ENCODE data around the gene RBM19.
"Not testable (repeated sequence)": the region's sequence is repeated elsewhere in the genome, so short reads cannot be mapped to it uniquely, and the experiment has no call there.

The RBM19 gene, protein sequence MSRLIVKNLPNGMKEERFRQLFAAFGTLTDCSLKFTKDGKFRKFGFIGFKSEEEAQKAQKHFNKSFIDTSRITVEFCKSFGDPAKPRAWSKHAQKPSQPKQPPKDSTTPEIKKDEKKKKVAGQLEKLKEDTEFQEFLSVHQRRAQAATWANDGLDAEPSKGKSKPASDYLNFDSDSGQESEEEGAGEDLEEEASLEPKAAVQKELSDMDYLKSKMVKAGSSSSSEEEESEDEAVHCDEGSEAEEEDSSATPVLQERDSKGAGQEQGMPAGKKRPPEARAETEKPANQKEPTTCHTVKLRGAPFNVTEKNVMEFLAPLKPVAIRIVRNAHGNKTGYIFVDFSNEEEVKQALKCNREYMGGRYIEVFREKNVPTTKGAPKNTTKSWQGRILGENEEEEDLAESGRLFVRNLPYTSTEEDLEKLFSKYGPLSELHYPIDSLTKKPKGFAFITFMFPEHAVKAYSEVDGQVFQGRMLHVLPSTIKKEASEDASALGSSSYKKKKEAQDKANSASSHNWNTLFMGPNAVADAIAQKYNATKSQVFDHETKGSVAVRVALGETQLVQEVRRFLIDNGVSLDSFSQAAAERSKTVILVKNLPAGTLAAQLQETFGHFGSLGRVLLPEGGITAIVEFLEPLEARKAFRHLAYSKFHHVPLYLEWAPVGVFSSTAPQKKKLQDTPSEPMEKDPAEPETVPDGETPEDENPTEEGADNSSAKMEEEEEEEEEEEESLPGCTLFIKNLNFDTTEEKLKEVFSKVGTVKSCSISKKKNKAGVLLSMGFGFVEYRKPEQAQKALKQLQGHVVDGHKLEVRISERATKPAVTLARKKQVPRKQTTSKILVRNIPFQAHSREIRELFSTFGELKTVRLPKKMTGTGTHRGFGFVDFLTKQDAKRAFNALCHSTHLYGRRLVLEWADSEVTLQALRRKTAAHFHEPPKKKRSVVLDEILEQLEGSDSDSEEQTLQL

DNA sequence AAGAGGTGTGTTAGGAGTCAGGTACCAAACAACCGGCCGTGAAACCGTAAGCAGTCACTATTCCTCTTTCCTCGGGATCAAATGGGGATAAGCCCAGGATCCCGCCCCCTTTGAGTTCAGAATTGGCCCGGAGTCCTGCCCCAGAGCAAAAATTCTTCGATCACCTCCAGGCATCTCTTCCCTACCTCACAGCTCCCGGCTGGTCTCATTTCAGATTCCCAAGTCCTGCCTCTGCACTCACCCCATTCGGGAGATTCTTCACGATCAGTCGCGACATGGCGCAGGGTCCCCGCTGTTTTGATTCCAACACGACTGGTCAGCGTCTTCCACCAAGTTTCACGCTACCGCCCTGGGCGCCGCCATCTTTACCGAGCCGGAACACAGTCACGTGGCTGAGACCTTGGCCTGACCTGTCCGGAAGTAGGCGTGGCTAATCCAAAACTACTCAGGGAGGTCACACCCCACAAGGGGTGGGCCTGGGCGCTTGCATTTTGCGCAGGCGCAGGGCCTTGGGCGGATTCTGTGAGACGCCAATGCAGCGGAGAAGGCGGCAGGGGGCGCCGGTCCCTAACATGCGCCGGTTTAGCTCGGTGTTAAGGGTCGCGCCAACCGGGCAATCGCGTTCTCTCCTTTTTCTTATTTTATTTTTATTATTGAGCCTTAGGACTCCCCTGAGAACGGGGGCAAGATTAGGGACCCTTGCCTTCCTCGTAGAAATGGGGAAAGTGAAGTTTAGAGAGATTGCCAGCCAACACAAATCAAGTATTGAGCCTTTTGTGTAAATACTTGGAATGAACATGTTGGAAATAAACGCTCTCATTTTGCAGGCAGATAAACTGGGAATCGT lies at the start of gene RBM19:
RBM19 (minus strand) TSS at position 375 of the 847 bp plus-strand sequence; CDS start at position 277, 98 bp downstream.
- DNase-seq = peak; percentile 97

DNA sequence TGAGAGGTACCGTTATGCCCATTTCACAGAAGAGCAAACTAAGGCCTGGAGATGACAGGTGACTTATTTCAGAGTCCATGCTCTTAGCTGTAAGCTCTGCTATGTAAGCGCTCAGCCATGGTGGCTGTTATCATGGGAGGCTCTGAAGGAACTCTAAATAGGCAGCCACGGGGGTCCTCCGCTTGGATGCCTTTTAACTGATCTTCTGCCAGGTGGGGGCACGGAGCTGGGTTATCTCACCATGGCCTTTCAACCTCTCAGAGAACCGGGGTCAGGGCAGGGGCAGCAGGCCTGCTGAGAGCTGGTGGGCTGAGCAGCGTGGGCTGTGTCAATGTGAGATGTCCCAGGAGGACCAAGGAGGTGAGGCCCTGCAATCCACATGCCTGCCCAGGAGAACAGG lies 49.7 kb upstream of the RBM19 start:
- no peak for DNase-seq

DNA sequence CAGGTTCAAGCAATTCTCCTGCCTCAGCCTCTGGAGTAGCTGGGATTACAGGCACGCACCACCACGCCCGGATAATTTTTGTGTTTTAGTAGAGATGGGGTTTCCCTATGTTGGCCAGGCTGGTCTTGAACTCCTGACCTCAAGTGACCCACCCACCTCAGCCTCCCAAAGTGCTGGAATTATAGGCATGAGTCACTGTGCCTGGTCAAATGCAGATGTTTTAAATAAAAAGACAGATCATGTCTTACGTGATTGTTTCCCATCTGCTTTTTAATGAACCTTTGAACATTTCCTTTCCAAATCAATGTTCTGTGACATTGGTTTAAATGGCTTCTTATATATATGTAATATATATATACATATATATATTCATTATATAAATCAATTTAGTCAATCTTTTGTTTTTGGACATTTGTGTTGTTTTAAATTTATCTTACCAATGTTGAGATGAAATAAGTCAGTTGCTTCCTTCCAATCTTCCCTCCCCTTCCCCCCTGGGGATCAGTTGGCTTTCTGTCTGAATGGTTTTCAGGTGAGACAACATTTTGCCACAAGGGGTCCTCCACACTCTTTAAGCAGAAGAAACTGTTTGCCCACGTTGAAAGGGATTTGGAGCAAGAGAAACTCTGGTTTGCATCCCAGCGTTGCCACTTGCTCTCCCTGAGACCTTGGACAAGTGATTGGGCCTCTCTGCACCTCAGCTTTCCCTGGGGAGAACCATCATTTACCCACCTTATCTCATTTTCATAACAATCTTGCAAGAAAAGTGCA lies 47.6 kb upstream of the RBM19 start:
- peak; percentile 48 for DNase-seq

DNA sequence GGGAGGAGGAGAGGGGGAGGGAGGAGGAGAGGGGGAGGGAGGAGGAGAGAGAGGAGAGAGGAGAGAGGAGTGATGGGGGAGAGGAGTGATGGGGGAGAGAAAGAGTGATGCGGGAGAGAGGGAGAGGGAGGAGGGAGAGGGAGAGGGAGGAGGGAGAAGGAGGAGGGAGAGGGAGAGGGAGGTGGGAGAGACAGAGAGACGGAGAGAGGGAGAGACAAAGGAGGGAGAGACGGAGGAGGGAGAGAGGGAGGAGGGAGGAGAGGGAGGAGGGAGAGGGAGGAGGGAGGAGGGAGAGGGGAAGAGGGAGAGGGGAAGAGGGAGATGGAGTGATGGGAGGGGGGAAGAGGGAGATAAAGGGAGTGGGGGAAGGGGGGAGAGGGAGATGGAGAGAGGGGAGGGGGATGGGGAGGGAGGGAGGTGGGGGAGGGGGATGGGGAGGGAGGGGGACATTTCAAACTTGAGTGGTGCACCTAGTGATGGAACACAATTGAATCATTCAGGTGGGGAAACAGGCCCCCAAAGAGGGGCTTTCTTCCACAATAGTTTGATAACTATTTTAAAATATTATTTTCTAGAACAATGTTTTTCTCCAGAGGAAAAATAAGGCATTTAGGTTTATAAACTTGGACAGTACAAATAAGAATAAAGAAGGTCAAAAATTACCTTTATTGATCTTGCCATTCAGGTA lies 46.8 kb upstream of the RBM19 start:
- DNase-seq = no peak

DNA sequence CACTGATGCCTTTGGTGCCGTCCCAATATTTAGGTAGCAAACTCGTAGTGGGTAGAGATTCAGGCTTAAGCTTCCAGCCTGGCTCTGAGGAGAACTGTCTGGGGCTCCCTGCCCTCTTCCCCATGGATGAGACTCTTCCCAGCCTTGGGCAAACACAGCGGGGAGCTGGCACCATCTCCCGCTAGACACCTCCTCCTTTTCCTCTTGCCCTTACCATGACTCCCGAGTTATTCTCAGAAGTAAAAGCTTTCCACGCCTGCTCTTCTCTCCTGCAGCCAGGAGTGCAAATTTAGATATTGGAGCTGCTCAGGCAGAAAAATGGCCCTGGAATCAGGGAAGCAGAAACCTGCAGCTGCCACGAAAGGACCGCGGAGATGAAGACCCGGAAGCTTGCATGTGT lies 45.6 kb upstream of the RBM19 start:
- no peak for DNase-seq

DNA sequence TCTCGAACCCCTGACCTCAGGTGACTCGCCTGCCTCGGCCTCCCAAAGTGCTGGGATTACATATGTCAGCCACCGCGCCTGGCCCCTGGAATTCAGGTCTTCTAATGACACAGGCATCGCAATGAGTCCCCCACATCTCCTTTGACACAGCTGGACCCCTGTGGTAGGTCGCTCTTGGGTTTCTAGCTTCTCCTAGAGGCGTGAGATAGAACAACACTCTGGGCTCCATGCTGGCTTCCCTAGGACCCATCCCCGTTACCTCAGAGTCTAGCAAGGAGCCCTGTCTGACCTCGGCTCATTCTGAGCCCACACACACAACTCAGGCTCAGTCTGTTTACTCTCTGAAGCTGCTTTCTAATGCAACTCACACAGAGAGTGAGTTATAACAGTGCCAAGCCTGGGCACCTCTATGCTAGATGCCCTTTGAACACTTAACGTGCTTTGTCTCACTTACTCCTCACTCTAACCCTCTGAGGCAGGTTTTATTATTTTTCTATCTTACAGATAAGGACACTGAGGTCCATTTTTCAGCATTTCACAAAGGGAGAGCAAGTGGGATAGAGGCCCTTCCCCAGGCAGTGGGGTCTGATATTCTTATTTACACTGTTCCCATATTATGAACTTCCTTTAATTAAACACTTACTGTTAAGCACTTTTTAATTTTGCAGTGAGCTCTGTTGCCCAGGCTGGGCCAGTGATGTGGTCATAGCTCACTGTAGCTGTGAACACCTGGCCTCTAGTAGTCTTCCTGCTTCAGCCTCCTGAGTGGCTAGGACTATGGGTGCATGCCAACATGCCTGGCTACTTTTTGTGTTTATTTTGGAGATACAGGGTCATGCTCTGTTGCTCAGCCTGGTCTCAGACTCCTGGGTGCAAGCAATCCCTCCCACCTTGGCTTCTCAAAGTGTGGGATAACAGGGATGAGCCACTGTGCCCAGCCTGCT lies 40.6 kb upstream of the RBM19 start:
- no peak for DNase-seq

DNA sequence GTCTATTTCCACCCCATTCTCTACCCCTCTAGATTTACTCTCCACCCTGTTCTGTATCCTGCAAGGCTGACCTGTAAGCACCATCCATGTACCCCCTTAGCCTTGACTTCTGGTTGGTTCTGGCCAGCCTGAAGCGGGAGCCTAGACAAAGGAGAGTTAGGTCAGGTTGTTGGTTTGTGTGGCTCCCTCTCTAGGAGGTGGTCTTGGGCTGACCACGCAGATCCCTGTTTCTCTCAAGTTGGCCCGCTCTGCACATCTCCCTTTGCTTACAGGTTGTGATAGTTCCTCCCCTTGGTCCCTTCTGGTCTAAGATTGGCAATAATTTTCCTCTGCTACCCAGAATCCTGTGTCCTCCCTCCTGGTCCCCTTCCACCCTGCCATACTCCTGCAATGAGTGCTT lies 38.3 kb upstream of the RBM19 start:
- DNase-seq = no peak

DNA sequence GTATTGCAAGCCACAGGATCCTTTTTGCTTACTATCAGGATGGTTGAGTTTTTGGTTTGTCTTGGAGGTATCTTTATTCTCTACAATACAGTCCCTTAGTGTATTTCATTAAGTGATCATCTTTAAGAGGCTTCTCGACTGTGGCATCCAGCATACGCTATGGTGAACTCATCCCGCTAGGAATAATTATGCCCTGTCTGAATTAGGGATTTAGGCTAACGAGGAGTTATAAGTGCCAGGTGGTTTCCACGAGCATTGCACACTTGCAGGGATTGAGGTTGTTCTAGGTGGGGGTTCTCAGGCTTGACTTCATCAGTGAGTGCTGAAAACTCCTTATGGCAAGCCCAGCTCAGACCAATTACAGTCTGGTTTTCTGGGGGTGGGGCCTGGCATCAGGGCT lies 37.2 kb upstream of the RBM19 start:
- no peak for DNase-seq

DNA sequence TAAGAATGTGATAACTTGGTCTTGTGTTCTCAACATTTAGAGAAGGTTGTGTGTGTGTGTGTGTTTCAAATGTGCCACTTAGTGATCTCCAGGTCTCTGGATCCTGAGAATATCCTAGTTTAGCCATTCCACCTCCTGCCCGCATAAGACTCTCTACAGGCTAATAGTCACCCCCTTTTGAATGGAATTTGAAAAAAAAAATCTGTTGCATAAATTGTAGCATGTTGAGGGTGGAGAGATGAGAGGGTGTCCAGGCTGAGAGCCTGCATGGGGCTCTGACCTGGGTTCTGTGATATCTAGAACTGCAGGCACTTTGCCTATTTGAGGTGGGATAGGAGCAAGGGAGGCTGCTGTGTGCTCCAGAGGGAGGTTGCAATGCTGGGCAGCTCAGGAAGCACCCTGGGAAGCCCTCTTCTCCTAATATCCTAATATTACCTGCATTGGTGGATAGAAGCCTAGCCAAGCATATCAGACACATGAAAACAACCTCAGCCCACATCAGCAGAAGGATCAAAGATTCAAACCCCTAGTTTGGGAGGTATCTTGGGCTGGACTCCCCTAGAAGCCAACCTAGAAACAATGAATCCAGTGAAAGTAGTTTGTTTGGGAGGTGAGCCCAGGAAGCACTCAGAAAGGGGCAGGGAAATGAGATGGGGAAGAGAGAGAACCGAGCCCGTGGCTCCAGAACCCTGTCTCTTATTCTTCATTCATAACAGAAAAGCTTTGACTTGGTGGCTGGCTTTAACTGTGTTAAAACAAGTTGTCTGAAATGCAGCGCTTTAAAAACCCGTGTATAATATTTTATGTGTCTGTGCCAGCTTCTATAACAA lies 35.6 kb upstream of the RBM19 start:
- DNase-seq = no peak

DNA sequence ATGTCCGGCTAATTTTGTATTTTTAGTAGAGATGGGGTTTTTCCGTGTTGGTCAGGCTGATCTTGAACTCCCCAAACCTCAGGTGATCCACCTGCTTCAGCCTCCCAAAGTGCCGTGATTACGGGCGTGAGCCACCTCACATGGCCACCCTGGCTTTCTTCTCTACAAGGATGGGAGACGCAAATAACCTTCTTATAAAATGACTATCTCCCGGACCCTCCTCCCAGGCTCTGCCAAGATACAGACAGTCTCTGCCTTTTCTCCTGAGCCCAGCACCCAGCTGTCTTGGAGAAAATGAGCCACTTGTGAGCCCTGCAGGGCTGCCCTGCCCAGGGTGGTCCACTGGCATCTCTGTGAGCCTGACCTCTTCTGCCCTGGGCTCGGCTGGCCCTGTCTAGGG lies 34.7 kb upstream of the RBM19 start:
- DNase-seq = no peak

DNA sequence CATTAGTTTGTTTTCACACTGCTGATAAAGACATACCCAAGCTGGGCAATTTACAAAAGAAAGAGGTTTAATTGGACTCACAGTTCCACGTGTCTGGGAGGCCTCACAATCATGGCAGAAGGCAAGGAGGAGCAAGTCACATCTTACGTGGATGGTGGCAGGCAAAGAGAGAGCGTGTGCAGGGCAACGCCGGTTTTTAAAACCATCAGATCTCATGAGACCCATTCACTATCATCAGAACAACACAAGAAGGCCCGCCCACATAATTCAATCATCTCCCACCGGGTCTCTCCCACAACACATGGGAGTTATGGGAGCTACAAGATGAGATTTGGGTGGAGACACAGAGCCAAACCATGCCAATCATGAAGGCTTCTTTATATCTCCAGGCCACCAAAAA lies 34.1 kb upstream of the RBM19 start:
- not testable (repeated sequence) for DNase-seq

DNA sequence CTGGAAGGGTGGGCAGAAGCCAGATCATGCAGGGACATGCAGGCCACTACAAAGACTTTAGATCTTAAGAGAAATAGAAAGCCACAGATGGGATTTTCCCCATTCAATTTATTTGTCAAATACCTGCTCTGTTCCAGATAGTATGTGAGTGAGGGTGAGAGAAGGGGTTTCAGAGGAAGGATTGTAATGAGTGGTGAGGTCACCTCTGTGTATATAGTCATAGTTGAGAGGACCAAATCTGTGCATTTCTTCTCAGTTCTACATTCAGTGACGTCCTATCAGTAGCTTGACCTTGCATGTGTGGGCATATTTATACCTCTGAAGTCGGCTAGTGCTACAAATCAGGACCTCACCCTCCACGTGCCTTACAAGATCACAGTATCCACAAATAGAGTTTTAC lies 31.2 kb upstream of the RBM19 start:
- DNase-seq = no peak

DNA sequence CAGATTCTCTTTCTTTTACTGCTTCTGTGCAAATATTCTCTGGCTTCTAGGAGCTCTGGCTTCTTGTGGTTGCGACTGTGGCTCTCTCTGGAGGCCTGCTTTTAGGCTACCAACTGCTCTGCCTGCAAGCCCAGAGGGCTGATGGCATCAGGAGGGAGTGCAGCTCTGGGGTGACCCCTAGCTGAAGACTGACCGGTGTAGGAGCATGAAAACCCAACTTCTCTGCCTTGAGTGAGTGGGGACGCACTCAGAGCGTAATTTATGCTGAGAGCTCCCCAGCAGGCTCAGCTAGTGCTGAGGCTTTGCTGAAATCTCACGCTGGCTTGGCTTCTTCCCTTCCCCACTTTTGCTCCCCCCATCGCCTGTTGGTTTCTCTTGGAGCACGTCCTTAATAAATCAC lies 29.9 kb upstream of the RBM19 start:
- DNase-seq = no peak

DNA sequence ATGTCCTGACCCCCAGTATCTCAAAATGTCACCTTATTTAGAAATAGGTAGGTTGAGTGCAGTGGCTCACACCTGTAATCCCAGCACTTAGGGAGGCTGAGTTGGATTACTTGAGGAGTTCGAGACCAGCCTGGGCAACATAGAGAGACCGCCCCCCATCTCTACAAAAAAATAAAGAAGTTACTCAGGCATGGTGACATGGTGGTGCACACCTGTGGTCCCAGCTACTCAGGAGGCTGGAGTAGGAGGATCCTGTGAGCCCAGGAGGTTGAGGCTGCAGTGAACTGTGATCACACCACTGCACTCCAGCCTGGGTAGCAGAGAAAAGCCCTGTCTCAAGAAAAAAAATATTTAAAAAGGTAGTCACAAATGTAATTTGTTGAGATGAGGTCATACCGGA lies 27.9 kb upstream of the RBM19 start:
- DNase-seq = no peak

DNA sequence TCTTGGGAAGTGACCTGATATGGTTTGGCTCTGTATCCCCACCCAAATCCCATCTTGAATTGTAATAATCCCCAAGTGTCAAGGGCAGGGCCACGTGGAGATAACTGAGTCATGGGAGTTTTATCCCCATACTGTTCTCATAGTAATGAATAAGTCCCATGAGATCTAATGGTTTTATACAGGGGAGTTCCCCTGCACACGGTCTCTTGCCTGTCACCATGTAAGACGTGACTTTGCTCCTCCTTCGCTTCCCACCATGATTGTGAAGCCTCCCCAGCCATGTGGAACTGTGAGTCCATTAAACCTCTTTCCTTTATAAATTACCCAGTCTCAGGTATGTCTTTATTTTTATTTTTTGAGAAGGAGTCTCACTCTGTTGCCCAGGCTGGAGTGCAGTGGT lies 26.6 kb upstream of the RBM19 start:
- DNase-seq = not testable (repeated sequence)

DNA sequence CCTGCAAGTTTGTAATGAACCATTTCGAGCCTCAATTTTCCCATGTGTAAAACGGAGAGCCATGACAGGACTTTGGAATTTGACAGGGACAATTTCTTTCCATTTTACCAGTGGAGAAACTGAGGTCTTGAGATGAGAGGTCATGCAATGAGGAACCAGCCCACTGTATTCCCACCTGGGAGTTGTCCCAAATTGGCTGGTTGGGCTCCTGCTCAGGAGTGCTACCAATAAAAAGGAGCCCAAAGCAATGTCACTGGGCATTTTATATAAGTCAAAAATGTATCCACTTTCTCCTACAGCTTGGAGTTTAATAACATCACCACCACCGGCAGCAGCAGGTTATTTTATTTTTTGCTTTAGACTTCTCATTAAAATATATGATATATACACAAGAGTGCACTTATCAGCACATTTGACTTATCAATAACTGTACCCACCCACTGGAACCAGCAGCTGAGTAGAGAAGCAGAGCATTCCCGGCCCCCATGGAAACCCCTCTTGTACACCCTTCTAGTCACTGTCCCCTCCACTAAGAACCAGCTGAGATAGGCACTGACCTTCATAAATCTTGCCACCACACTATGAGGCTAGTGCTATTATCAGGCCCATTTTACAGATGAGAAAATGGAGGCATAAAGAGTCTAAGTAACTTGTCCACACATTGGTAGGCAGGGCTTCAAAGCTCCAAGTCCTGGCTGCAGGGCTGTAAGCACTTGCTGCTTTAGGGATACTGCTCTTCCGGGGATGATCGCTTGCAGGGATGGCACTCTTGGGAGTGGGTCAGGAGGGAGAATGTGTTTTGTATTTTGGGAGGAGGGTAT lies 25.3 kb upstream of the RBM19 start:
- no peak for DNase-seq

DNA sequence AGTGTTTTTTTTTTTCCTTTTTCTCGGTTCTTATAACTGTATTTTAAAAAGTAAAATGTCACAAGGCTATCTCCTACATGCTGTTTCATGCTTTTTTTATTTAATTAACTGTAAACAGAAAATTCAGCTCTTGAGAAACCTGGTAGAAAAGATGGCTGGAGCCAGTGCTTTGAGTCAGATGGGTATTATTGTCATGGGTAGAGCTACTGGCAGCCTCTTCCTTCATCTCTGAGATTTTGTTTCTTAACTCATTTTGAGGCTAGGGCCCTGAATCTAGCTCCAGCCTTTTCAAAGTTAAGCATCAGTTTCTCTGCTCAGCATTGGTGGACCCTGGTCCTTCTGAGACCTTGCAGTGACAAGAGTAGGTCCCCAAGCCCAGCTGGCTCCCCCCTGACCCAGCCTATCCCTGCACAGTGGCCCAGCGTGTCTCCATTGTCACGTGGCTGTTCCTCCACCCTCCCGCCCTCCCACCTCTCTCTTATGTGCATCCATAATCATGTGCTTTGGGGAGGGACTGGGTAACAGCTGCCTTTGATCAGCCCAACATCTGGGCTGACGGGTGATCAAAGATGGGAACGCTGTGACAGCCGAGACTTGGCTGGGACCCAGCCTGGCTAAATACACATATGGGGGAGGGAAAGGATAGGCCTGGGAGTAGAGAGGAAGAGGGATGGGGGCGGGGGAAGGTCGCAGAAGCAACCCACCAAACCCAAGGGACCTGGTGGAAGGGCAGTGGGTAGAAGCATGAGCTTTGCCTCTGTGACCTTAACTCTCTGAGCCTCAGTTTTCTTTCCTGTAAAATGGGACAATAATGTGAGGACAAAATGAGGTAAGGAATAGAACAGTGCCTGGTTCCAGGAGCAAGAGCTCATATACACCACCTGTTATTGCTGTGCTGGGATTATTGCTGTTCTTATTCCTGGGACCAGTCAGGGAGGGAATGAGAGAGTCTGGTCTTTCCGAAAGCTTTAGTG lies 24.4 kb upstream of the RBM19 start:
- no peak for DNase-seq
